GM13976 (cell line): ENCODE data around the gene ARCN1.

ENCODE experiments used
- DNase-seq: peaks from one replicate; pipeline ENCODE4 v3.0.0; 2012; ENCODE audit warnings: low spot score
- in situ Hi-C: fragments of 300-500 bp; cut with MboI; formaldehyde crosslinking; loops from one replicate; pipeline ENCODE4 v1.12.0; 2022; ENCODE audit warnings: low sequenced_read_pairs, mixed read lengths, inconsistent platforms; ENCODE audit not compliant: unreplicated experiment
- TF ChIP-seq, protein P1 (sequence below): IDR thresholded peaks from 2 replicates; pipeline ENCODE4 v1.5.1; 2012; ENCODE audit warnings: borderline replicate concordance, mild to moderate bottlenecking; ENCODE audit not compliant: insufficient read depth; ENCODE audit errors: extremely low read depth, missing control alignments, control extremely low read depth

ARCN1 gene

DNA sequence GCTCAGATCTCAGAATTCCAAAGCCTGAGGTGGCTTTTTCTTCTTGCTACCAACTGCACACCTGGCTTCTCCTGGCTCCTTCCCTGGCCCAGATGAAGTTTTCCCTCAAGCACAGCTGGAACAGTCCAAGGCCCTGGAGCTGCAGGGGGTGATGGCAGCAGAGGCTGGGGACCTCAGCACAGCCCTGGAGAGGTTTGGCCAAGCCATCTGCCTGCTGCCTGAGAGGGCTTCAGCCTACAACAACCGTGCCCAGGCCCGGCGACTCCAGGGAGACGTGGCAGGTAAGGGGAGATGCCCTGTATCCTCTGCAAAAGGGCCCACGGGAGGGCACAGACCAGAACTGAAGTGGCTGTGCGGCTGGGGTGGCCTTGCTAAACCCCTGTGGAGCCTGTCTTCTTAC lies 43.7 kb upstream of the ARCN1 start:
- TF ChIP-seq, protein P1, sequence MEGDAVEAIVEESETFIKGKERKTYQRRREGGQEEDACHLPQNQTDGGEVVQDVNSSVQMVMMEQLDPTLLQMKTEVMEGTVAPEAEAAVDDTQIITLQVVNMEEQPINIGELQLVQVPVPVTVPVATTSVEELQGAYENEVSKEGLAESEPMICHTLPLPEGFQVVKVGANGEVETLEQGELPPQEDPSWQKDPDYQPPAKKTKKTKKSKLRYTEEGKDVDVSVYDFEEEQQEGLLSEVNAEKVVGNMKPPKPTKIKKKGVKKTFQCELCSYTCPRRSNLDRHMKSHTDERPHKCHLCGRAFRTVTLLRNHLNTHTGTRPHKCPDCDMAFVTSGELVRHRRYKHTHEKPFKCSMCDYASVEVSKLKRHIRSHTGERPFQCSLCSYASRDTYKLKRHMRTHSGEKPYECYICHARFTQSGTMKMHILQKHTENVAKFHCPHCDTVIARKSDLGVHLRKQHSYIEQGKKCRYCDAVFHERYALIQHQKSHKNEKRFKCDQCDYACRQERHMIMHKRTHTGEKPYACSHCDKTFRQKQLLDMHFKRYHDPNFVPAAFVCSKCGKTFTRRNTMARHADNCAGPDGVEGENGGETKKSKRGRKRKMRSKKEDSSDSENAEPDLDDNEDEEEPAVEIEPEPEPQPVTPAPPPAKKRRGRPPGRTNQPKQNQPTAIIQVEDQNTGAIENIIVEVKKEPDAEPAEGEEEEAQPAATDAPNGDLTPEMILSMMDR = no peak
- no peak for DNase-seq
- in situ Hi-C loops = no loop called here

- TF ChIP-seq, protein P1 = no peak
- no peak for DNase-seq
- in situ Hi-C loops = no loop called here
Observed at GRCh38 chr11:118529584-118530175, 42.5 kb upstream of the ARCN1 start.

GRCh38 chr11:118530180-118530682 lies 42.0 kb upstream of the ARCN1 start:
- TF ChIP-seq, protein P1 = no peak
- in situ Hi-C loops = no loop called here
- no peak for DNase-seq

- DNase-seq = peak; percentile 95
- TF ChIP-seq, protein P1 = no peak
- in situ Hi-C loops = no loop called here
Observed at GRCh38 chr11:118530683-118531596, 41.3 kb upstream of the ARCN1 start, which contains the start of gene TMEM25. Gene TMEM25 (plus strand): TSS chr11:118531192. CDS start chr11:118531802, 610 bp downstream.

GRCh38 chr11:118531597-118532084 lies 40.6 kb upstream of the ARCN1 start:
- DNase-seq = no peak
- in situ Hi-C loops = no loop called here
- TF ChIP-seq, protein P1 = no peak

- in situ Hi-C loops = no loop called here
- DNase-seq = no peak
- TF ChIP-seq, protein P1 = no peak
Observed at GRCh38 chr11:118532091-118532490, 40.1 kb upstream of the ARCN1 start.
